ENCODE results near the gene ODF2L.

Gene ODF2L

DNA sequence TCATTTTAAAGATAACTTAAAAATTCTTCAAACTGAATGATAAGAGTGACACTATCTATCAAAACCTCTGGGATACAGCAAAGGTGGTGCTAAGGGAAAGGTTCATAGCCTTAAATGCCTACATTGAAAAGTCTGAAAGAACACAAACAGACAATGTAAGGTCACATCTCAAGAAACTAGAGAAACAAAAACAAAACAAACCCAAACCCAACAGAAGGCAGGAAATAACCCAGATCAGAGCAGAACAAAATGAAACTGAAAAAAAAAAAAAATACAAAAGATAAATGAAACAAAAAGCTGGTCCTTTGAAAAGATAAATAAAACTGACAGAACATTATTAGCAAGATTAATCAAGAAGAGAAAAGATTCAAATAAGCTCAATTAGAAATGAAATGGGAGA is 6.8 kb downstream of the ODF2L start:
- no peak for DNase-seq (ENCODE audit: insufficient read length, low spot score)
- no peak for FAIRE-seq
- no peak for TF ChIP-seq POLR2A (IDR thresholded peaks at IDR 0.05; ENCODE audit: low read depth, low read length)

DNA sequence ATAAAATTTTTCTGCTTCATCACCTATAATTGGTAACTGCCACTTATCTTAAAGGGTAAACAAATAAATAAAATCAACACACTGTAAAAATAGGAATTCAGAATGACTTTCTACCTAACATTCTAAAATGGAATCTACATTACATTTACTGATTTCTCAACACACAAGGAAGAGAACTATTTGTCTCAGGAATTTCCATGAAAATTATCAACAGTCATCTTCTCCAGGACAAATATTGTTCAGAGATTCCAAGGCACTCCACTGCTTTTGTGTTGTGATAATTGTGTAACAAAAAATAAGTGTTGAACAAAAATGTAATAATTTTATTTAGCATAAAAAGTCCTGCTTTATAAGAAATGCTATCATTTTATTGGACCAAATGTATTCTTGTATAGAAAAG is 7.3 kb downstream of the ODF2L start:
- no peak for FAIRE-seq
- DNase-seq (ENCODE audit: insufficient read length, low spot score) = no peak
- TF ChIP-seq TAF1 (IDR thresholded peaks at IDR 0.05; ENCODE audit: low read depth, low read length) (no peak), POU2F2 (IDR thresholded peaks at IDR 0.05; ENCODE audit: low read depth, low read length) (no peak), SPI1 (IDR thresholded peaks at IDR 0.05; ENCODE audit: low read depth, low read length) (no peak), POLR2A (IDR thresholded peaks at IDR 0.05; ENCODE audit: low read depth, low read length) (no peak), PAX5 (IDR thresholded peaks at IDR 0.05; ENCODE audit: insufficient read depth, low read length, severe bottlenecking) (no peak), POLR2AphosphoS5 (IDR thresholded peaks at IDR 0.05; ENCODE audit: low read depth, low read length) (no peak)

DNA sequence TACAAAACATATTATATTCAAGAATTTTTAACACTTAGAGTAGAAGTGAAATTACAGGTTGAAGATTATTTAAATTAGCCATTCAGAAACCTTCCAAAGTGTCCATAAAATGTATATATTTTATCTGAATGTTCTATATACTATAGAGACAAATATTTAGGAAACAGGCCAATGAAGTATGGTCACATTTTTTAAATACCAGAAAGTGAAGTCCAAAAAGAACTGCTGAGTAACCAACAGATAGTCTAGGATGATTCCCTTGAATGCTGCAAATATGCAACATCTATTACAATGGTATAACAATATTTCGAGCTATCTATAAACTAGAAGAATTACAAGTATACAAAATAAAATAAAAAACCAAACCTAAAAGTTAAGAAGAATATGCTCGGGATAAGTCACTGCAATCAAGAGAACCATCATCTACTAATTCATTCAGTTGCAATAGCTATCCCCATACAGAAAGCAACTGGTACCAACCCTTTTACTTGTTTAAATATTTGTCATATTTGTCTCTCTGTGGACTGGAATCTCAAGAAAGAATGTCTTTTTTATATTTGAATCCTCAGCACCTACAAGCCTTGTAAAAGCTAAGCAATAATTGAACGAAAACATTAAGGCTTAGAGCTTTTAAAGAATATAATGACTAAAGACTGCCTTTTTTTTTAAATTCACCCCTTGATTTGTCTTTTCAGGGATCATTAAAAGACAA is 8.1 kb downstream of the ODF2L start:
- DNase-seq (ENCODE audit: insufficient read length, low spot score) (no peak), FAIRE-seq (no peak)
- no peak for TF ChIP-seq POLR2AphosphoS5 (IDR thresholded peaks at IDR 0.05; ENCODE audit: low read depth, low read length)
- TF ChIP-seq PAX5 (IDR thresholded peaks at IDR 0.05; ENCODE audit: insufficient read depth, low read length, severe bottlenecking) = no peak
- TF ChIP-seq POU2F2 (IDR thresholded peaks at IDR 0.05; ENCODE audit: low read depth, low read length) = no peak
- no peak for TF ChIP-seq SPI1 (IDR thresholded peaks at IDR 0.05; ENCODE audit: low read depth, low read length)
- TF ChIP-seq POLR2A (IDR thresholded peaks at IDR 0.05; ENCODE audit: low read depth, low read length) = no peak
- TF ChIP-seq TAF1 (IDR thresholded peaks at IDR 0.05; ENCODE audit: low read depth, low read length) = no peak

DNA sequence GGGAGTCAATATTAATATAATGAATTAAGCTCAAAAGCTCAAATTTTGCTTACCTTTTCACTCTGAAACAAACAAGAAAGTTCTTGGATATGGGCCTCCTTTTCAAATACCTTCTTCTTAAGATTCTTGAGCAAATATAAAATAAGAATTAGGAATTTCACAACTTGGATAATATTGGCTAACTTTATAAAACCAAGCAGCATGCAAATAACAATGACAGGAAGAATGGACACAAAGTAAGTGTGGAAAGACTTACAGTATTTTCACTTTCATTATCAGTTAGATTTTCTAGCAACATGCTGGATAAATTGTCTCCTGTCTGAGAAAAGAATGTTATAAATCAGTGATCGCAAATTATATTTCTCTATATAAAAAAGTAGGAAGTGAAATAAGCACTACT is 13.2 kb downstream of the ODF2L start:
- DNase-seq (ENCODE audit: insufficient read length, low spot score) = no peak
- TF ChIP-seq POU2F2 (IDR thresholded peaks at IDR 0.05; ENCODE audit: low read depth, low read length) (no peak), POLR2AphosphoS5 (IDR thresholded peaks at IDR 0.05; ENCODE audit: low read depth, low read length) (no peak)
- peak; percentile 41 for FAIRE-seq

- peak; percentile 26 for FAIRE-seq
- TF ChIP-seq SPI1 (IDR thresholded peaks at IDR 0.05; ENCODE audit: low read depth, low read length) (no peak), TAF1 (IDR thresholded peaks at IDR 0.05; ENCODE audit: low read depth, low read length) (no peak), POLR2A (IDR thresholded peaks at IDR 0.05; ENCODE audit: low read depth, low read length) (no peak), POLR2AphosphoS5 (IDR thresholded peaks at IDR 0.05; ENCODE audit: low read depth, low read length) (no peak), PAX5 (IDR thresholded peaks at IDR 0.05; ENCODE audit: insufficient read depth, low read length, severe bottlenecking) (no peak), POU2F2 (IDR thresholded peaks at IDR 0.05; ENCODE audit: low read depth, low read length) (no peak)
- DNase-seq (ENCODE audit: insufficient read length, low spot score) = no peak
Observed at GRCh38 chr1:86381223-86381622, 14.9 kb downstream of the ODF2L start.

- DNase-seq (ENCODE audit: insufficient read length, low spot score) (no peak), FAIRE-seq (no peak)
- TF ChIP-seq POU2F2 (IDR thresholded peaks at IDR 0.05; ENCODE audit: low read depth, low read length) = no peak
- TF ChIP-seq PAX5 (IDR thresholded peaks at IDR 0.05; ENCODE audit: insufficient read depth, low read length, severe bottlenecking) = no peak
Observed at GRCh38 chr1:86380257-86380861, 15.8 kb downstream of the ODF2L start.

DNA sequence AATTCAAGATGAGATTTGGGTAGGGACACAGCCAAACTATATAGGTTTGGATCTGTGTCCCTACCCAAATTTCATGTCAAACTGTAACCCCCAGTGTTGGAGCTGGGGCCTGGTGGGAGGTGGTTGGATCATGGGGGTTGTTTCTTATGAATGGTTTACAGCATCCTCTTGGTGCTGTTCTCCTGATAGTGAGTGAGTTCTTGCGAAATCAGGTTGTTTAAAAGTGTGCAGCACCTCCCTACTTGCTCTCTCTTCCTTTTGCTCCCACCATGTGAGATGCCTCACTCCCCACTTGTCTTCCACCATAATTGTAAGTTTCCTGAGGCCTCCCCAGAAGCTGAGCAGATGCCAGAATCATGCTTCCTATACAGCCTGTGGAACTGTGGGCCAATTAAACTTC is 17.3 kb downstream of the ODF2L start:
- TF ChIP-seq PAX5 (IDR thresholded peaks at IDR 0.05; ENCODE audit: insufficient read depth, low read length, severe bottlenecking) = no peak
- no peak for TF ChIP-seq POLR2A (IDR thresholded peaks at IDR 0.05; ENCODE audit: low read depth, low read length)
- no peak for TF ChIP-seq POLR2AphosphoS5 (IDR thresholded peaks at IDR 0.05; ENCODE audit: low read depth, low read length)
- TF ChIP-seq POU2F2 (IDR thresholded peaks at IDR 0.05; ENCODE audit: low read depth, low read length) = no peak
- TF ChIP-seq TAF1 (IDR thresholded peaks at IDR 0.05; ENCODE audit: low read depth, low read length) = no peak
- FAIRE-seq = no peak
- DNase-seq (ENCODE audit: insufficient read length, low spot score) = no peak

- DNase-seq (ENCODE audit: insufficient read length, low spot score) = no peak
- TF ChIP-seq TAF1 (IDR thresholded peaks at IDR 0.05; ENCODE audit: low read depth, low read length) (no peak), PAX5 (IDR thresholded peaks at IDR 0.05; ENCODE audit: insufficient read depth, low read length, severe bottlenecking) (no peak)
- FAIRE-seq = no peak
Observed at GRCh38 chr1:86377341-86377740, 18.8 kb downstream of the ODF2L start.

DNA sequence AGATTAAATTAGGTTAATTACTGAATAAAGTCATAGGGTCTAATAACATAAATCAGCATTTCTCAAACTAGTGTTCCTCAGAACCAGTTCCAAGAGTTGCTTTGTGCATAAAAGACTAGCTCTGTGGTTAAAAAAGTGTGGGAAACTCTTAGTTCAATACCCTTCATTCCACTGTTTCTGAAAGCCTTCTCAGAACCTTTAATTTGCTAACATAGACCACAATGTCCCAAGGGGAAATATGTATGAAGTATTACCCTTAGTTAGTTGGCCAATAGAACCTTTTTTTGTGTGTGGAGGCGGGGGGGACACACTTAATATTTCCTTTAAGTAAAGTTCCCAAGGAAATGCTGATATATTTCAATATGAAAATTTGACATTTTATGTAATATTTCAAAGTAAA is 20.4 kb downstream of the ODF2L start:
- no peak for TF ChIP-seq POLR2A (IDR thresholded peaks at IDR 0.05; ENCODE audit: low read depth, low read length)
- no peak for TF ChIP-seq POU2F2 (IDR thresholded peaks at IDR 0.05; ENCODE audit: low read depth, low read length)
- TF ChIP-seq POLR2AphosphoS5 (IDR thresholded peaks at IDR 0.05; ENCODE audit: low read depth, low read length) = no peak
- TF ChIP-seq PAX5 (IDR thresholded peaks at IDR 0.05; ENCODE audit: insufficient read depth, low read length, severe bottlenecking) = no peak
- no peak for TF ChIP-seq TAF1 (IDR thresholded peaks at IDR 0.05; ENCODE audit: low read depth, low read length)
- no peak for TF ChIP-seq SPI1 (IDR thresholded peaks at IDR 0.05; ENCODE audit: low read depth, low read length)
- FAIRE-seq = no peak
- DNase-seq (ENCODE audit: insufficient read length, low spot score) = no peak

GRCh38 chr1:86370601-86371022 is 25.5 kb downstream of the ODF2L start:
- TF ChIP-seq POU2F2 (IDR thresholded peaks at IDR 0.05; ENCODE audit: low read depth, low read length) = no peak
- no peak for TF ChIP-seq PAX5 (IDR thresholded peaks at IDR 0.05; ENCODE audit: insufficient read depth, low read length, severe bottlenecking)
- no peak for TF ChIP-seq TAF1 (IDR thresholded peaks at IDR 0.05; ENCODE audit: low read depth, low read length)
- TF ChIP-seq POLR2AphosphoS5 (IDR thresholded peaks at IDR 0.05; ENCODE audit: low read depth, low read length) = no peak
- no peak for TF ChIP-seq POLR2A (IDR thresholded peaks at IDR 0.05; ENCODE audit: low read depth, low read length)
- TF ChIP-seq SPI1 (IDR thresholded peaks at IDR 0.05; ENCODE audit: low read depth, low read length) = no peak
- no peak for DNase-seq (ENCODE audit: insufficient read length, low spot score)
- FAIRE-seq = no peak
